ENCODE results near the gene RFC4. TPM values are rescaled to one million over a fixed set of nuclear protein-coding genes. Genes with fewer than 3 reads are reported as not detected.
A peak's percentile ranks its signal among the peaks of the same experiment; 100 is the strongest.

RFC4 gene
- total and polyA plus RNA-seq, 2 of the 4 experiments (the other 2 are of a cell fraction), result 19.5 to 27.9 TPM

DNA sequence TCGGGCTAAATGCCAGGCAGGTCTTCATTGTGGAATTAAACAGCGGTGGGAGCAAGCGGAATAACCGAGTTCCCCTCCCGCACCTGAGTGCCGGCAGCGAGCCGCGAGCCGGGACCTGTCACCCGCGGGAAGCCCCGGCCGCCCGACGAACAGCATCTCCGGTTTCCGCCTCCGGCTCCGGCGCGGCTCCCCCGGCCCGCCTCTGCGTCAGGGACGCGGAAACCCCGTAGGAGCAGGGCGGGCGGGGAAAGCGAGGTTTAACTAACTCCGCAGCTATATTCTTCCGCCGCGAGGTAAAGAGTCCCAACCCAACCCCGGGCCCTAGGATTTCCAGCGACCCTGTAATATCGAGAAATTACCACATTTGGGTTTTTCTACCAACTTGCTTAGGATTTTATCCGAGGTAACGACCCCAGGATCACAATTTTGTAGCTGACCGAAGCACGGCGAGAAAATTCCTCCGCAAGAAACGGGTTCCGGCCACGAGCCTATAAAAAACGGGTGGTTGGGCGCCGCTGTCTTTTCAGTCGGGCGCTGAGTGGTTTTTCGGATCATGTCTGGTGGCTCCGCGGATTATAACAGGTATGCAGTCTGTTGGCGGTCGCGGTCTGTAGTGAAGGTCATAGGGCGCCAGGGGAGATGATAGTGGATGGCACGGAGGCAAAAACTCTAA lies 23.1 kb downstream of the RFC4 start, which contains the start of gene EIF4A2:
TSS of gene EIF4A2 (plus strand) at position 520 of the 673 bp plus-strand sequence. CDS start at position 554, 34 bp downstream.
- Histone ChIP-seq H3K56ac (ENCODE audit: extremely low read depth, insufficient read depth, low read length) (peak within 1 kb of the TSS; percentile 100), H4K91ac (ENCODE audit: insufficient read depth, low read depth, low read length) (peak within 1 kb of the TSS; percentile 96), H3K23ac (ENCODE audit: low read depth, low read length) (peak within 1 kb of the TSS; percentile 89), H3K14ac (replicated peaks; ENCODE audit: low read depth, low read length) (peak within 1 kb of the TSS; percentile 98), H3K4me3 (ENCODE audit: insufficient read depth, low read depth, low read length) (peak within 1 kb of the TSS; percentile 80), H3K4me2 (ENCODE audit: low read depth, low read length) (peak within 1 kb of the TSS; percentile 98), H3K27me3 (ENCODE audit: control insufficient read depth, insufficient read depth, low read length) (no peaks in the 10 kb centered on the region), H3K9me3 (ENCODE audit: control insufficient read depth, insufficient read depth, low read length) (no peaks in the 10 kb centered on the region), H3K79me1 (ENCODE audit: low read depth in 1 of 2, low read length in 2 of 2) (peaks cover 4 to 29% of the 10 kb centered on the region in 2 experiments), H2AK5ac (ENCODE audit: low read depth, low read length) (peak within 1 kb of the TSS; percentile 97), H2AK9ac (replicated peaks; ENCODE audit: low read depth, low read length, poor library complexity) (peak within 1 kb of the TSS; percentile 99), H3K27ac (ENCODE audit: insufficient read depth, low read length) (peak within 1 kb of the TSS; percentile 93), H3K9me1 (ENCODE audit: insufficient read depth, low read length) (no peaks in the 10 kb centered on the region), H3K9ac (ENCODE audit: low read depth, low read length) (peak within 1 kb of the TSS; percentile 98), H2BK5ac (ENCODE audit: low read depth, low read length, poor library complexity, severe bottlenecking) (peak within 1 kb of the TSS; percentile 88), H2AFZ (replicated peaks; ENCODE audit: low read length, poor library complexity) (peak within 1 kb of the TSS; percentile 91), H3K18ac (ENCODE audit: low read depth, low read length) (peak within 1 kb of the TSS; percentile 85), H3K4ac (ENCODE audit: low read depth, low read length) (peak within 1 kb of the TSS; percentile 92), H4K8ac (ENCODE audit: low read depth in 2 of 2, low read length in 2 of 2) (peak within 1 kb of the TSS; percentile 95 to 96), H2BK15ac (ENCODE audit: low read depth, low read length) (0 out of 3 replicates have a peak within 1 kb of the TSS, but pooled peaks have one; percentile 35), H3K36me3 (ENCODE audit: control insufficient read depth, insufficient read depth, low read length) (peaks cover 34% of the 10 kb centered on the region), H3K4me1 (ENCODE audit: control insufficient read depth, insufficient read depth, low read length) (no peaks in the 10 kb centered on the region; the same call in 1 of the 2 replicates), H2BK120ac (ENCODE audit: low read depth, low read length) (peak within 1 kb of the TSS; percentile 95), H4K20me1 (ENCODE audit: insufficient read depth, low read length) (peaks cover 47% of the 10 kb centered on the region), H2BK20ac (ENCODE audit: low read depth, low read length) (peak within 1 kb of the TSS; percentile 87; the same call in 1 of the 2 replicates), H4K5ac (ENCODE audit: low read depth, low read length) (peak within 1 kb of the TSS; percentile 84)
- DNase-seq (peak; percentile 86), ATAC-seq (ENCODE audit: low read depth) (peak; percentile 84)
- no TSS peak for BruUV-seq (replicated peaks)
- ChIA-PET CTCF (interaction anchor here (0.5 kb wide), 1 partner anchor 9 kb away, joined by 3 read pairs; no protein-coding TSS in a partner anchor), POLR2A (ENCODE audit: unreplicated experiment) (interaction anchor here (0.8 to 1.2 kb wide), 5 partner anchors 9 to 166 kb away, joined by 3 to 5 read pairs (median 4); no protein-coding TSS in a partner anchor)
- in situ Hi-C loops (cut with MboI; ENCODE audit: low sequenced_read_pairs) (no loop called here), intact Hi-C loops (cut with micrococcal nuclease) (loop anchor here (10.0 kb wide), 2 partner anchors 208 to 678 kb away; partner anchors contain the start of genes DNAJB11 and ETV5), dilution Hi-C loops (cut with HindIII; ENCODE audit: low sequenced_read_pairs, unreplicated experiment) (no loop called here)
- WGBS, 2 experiments (ENCODE audit: extremely low coverage in 2 of 2, insufficient read length in 1 of 2), result 0% methylated on average over 34 of the region's 60 CpGs; no CpG with 5 or more reads in 1 of the 2 experiments
- TF ChIP-seq FOS (IDR thresholded peaks at IDR 0.05; ENCODE audit: low read depth, low read length) (0 out of 2 replicates have a peak, but pooled peaks have one; percentile 1), RAD21 (IDR thresholded peaks at IDR 0.05; ENCODE audit: low read length) (no peak), CEBPB (IDR thresholded peaks at IDR 0.05; ENCODE audit: low read depth, low read length) (no peak), NFE2L2 (IDR thresholded peaks at IDR 0.05; ENCODE audit: low read depth, low read length) (0 out of 2 replicates have a peak, but pooled peaks have one; percentile 8), CHD1 (IDR thresholded peaks at IDR 0.05; ENCODE audit: low read depth, low read length) (no peak; the same call in 1 of the 2 replicates), POLR2A (IDR thresholded peaks at IDR 0.05; ENCODE audit: low read depth, low read length) (peak; percentile 100), SMC3 (IDR thresholded peaks at IDR 0.05; ENCODE audit: low read depth, low read length) (peak; percentile 3; the same call in 1 of the 2 replicates), MAFK (IDR thresholded peaks at IDR 0.05; ENCODE audit: low read depth, low read length) (no peak), BHLHE40 (IDR thresholded peaks at IDR 0.05; ENCODE audit: low read depth, low read length) (no peak; the same call in 1 of the 2 replicates), RCOR1 (IDR thresholded peaks at IDR 0.05; ENCODE audit: insufficient replicate concordance, low read length) (no peak), MAZ (IDR thresholded peaks at IDR 0.05; ENCODE audit: borderline replicate concordance, low read depth, low read length) (peak; percentile 65; the same call in 1 of the 2 replicates), RFX5 (IDR thresholded peaks at IDR 0.05; ENCODE audit: low read depth, low read length) (no peak), MXI1 (IDR thresholded peaks at IDR 0.05; ENCODE audit: borderline replicate concordance, low read depth, low read length) (peak; percentile 18; the same call in 1 of the 2 replicates)
- TF ChIP-seq, protein P1, sequence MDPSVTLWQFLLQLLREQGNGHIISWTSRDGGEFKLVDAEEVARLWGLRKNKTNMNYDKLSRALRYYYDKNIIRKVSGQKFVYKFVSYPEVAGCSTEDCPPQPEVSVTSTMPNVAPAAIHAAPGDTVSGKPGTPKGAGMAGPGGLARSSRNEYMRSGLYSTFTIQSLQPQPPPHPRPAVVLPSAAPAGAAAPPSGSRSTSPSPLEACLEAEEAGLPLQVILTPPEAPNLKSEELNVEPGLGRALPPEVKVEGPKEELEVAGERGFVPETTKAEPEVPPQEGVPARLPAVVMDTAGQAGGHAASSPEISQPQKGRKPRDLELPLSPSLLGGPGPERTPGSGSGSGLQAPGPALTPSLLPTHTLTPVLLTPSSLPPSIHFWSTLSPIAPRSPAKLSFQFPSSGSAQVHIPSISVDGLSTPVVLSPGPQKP (IDR thresholded peaks at IDR 0.05; ENCODE audit: borderline replicate concordance, low read depth, low read length), result no peak
- TF ChIP-seq, protein P2, sequence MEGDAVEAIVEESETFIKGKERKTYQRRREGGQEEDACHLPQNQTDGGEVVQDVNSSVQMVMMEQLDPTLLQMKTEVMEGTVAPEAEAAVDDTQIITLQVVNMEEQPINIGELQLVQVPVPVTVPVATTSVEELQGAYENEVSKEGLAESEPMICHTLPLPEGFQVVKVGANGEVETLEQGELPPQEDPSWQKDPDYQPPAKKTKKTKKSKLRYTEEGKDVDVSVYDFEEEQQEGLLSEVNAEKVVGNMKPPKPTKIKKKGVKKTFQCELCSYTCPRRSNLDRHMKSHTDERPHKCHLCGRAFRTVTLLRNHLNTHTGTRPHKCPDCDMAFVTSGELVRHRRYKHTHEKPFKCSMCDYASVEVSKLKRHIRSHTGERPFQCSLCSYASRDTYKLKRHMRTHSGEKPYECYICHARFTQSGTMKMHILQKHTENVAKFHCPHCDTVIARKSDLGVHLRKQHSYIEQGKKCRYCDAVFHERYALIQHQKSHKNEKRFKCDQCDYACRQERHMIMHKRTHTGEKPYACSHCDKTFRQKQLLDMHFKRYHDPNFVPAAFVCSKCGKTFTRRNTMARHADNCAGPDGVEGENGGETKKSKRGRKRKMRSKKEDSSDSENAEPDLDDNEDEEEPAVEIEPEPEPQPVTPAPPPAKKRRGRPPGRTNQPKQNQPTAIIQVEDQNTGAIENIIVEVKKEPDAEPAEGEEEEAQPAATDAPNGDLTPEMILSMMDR (conservative IDR thresholded peaks at IDR 0.05; ENCODE audit: low read depth, low read length), result no peak
